B cell (primary cell): ENCODE measurements around the gene ASB2.

Experiments used
- CTCF ChIP-seq: fragments of 200-600 bp; IDR thresholded peaks from one replicate; pipeline ENCODE4 v1.8.0; 2022; ENCODE audit warnings: antibody characterized with exemption, mild to moderate bottlenecking
- EZH2 ChIP-seq: IDR thresholded peaks from 2 replicates; pipeline ENCODE4 v1.6.1; 2012; ENCODE audit warnings: borderline replicate concordance, low read depth, mild to moderate bottlenecking, moderate library complexity, low read length; ENCODE audit not compliant: insufficient read depth, poor library complexity, severe bottlenecking

GRCh38 chr14:93960774-93961438, 15.5 kb downstream of the ASB2 start:
- no peak for TF ChIP-seq CTCF
- TF ChIP-seq EZH2, result no peak
